NB4 (cell line): ENCODE measurements around the gene GALNTL6.

Experiments
- DNase-seq: peaks from one replicate; pipeline ENCODE4 v3.0.0; 2010; ENCODE audit warnings: low read depth
- H3K4me3 ChIP-seq: one replicate; pipeline ENCODE4 v1.5.1; 2011; ENCODE audit warnings: mild to moderate bottlenecking, low read depth, low read length, moderate library complexity
- MYC ChIP-seq: IDR thresholded peaks from 2 replicates; pipeline ENCODE4 v1.6.1; 2011; ENCODE audit warnings: low read depth, low read length
- POLR2A ChIP-seq: IDR thresholded peaks from 2 replicates; pipeline ENCODE4 v1.6.1; 2011; ENCODE audit warnings: mild to moderate bottlenecking; ENCODE audit not compliant: insufficient read length; ENCODE audit errors: extremely low read depth
- TF ChIP-seq, protein P1 (sequence below): IDR thresholded peaks from one replicate; pipeline ENCODE4 v1.5.1; 2012; ENCODE audit warnings: low read depth, low read length
- TF ChIP-seq, protein P2 (sequence below): IDR thresholded peaks from 2 replicates; pipeline ENCODE4 v1.6.1; 2011; ENCODE audit warnings: low read depth, low read length

The GALNTL6 gene

DNA sequence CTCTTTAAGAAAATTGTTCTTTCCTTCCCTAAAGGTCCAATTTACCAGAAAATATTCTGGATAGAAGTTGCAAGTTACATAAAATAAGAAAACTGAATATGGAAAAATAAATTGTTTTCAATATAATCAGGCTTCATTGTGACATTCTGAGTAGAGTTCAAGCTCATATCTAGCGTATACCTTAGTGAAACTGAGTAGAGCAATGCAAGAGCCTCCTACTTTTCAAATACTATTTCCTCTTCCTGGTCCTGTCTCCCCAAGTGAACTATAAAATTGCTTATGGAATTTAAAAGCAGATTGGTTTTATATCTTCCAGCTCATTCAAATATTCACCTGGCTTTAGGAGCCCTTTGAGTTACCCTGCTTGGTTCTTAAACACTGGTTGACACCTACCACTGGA is 1166.1 kb downstream of the GALNTL6 start:
- DNase-seq = no peak
- no peak overlapping the region for H3K4me3 ChIP-seq

DNA sequence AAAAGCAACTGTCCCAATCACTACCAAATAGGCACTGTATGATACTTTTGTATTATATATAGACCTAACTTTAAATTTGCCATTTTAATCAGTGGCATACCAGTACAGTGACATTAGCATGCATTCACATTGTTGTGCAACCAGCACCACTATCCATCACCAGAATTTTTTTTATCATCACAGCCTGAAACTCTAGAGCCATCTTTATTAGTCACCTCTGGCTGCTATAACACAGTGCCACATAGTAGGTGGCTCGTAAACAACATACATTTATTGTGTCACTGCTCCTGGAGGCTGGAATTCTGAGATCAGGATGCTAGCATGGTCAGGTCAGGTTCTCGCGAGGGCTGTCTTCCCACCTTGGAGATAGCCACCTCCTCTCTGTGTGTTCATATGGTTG is 1167.0 kb downstream of the GALNTL6 start:
- TF ChIP-seq, protein P1, sequence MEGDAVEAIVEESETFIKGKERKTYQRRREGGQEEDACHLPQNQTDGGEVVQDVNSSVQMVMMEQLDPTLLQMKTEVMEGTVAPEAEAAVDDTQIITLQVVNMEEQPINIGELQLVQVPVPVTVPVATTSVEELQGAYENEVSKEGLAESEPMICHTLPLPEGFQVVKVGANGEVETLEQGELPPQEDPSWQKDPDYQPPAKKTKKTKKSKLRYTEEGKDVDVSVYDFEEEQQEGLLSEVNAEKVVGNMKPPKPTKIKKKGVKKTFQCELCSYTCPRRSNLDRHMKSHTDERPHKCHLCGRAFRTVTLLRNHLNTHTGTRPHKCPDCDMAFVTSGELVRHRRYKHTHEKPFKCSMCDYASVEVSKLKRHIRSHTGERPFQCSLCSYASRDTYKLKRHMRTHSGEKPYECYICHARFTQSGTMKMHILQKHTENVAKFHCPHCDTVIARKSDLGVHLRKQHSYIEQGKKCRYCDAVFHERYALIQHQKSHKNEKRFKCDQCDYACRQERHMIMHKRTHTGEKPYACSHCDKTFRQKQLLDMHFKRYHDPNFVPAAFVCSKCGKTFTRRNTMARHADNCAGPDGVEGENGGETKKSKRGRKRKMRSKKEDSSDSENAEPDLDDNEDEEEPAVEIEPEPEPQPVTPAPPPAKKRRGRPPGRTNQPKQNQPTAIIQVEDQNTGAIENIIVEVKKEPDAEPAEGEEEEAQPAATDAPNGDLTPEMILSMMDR = no peak
- TF ChIP-seq POLR2A = no peak
- TF ChIP-seq, protein P2, sequence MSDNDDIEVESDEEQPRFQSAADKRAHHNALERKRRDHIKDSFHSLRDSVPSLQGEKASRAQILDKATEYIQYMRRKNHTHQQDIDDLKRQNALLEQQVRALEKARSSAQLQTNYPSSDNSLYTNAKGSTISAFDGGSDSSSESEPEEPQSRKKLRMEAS = no peak
- DNase-seq = no peak
- H3K4me3 ChIP-seq = no peak overlapping the region

More for the DNA sequence above, 1166.1 kb downstream of the GALNTL6 start:
- TF ChIP-seq, protein P1 = no peak
- TF ChIP-seq POLR2A = no peak

DNA sequence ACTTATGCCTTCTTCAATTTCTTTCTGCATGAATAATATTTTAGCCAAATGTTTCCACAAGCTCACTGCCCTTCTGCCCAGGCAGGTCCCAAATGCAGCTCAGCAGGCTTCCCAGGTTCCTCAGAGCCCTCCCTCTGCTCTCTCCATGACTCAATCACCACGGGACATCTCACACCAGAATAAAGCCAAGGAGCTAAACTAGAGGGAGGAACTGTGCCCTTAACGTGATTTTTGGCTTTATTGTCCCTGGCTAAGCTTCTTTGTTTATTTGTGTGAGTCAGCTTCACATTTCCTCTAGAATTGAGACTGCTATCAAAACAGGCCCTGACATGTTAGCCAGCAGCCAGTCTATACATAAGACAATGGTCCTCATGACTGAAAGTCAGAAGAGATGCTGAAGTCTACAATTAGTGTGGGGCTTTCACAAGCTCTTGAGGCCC is 1169.0 kb downstream of the GALNTL6 start:
- H3K4me3 ChIP-seq = no peak overlapping the region
- TF ChIP-seq, protein P1 = no peak
- TF ChIP-seq MYC = no peak
- TF ChIP-seq, protein P2 = no peak
- TF ChIP-seq POLR2A = no peak
- DNase-seq = no peak

DNA sequence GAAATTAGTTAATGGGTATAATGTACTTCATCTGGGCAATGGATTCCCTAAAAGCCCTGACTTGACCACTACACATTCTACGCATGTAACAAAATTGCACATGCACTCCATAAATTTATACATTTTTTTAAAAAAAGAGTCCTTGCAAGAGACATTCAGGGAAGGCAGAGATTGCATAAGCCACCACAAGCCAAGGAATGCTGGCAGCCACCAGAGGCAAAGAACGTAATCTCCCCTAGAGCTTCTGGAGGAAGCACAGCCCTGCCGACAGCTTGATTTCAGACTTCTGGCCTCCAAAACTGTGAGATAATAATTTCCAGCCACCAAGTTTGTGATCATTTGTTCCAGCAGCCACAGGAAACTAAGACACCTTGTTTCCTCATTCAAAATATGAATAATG is 1169.8 kb downstream of the GALNTL6 start:
- no peak for DNase-seq
- H3K4me3 ChIP-seq = no peak overlapping the region
- TF ChIP-seq, protein P2 = no peak

DNA sequence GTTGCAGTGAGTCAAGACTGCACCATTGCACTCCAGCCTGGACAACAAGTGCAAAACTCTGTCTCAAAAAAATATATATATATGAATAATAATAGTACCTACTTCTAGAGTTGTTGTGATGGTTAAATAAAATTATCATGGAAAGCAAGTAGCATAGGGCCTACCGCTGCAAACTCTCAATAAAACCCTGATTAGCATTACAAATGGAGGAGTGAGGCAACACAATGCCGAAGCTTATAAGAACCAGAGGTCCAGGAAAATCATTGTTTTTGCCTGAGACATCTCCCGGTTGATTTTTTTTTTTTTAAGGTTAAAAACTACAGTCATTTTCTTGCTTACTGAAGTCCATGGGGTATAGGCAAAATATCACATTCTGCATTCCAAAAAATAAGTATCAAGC is 1170.4 kb downstream of the GALNTL6 start:
- TF ChIP-seq POLR2A (no peak), MYC (no peak)
- TF ChIP-seq, protein P2 = no peak
- TF ChIP-seq, protein P1 = no peak
- no peak for DNase-seq

DNA sequence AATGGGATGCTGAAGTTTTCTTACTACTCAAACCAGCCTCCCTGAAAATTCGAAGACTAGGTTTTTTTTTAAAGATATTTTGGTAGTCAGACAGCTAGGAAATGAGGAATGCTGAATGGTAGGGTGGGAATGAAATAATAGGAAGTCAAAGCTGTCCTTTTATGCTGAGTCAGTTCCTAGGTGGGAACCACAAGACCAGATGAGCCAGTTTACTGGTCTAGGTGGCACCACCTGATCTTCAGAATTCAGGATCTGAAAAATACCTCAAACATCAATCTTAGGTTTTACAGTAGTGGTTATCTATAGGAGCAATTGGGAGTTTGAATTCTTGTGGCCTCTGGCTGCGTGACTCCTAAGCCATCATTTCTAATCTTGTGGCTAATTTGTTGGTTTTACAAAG is 1172.3 kb downstream of the GALNTL6 start:
- H3K4me3 ChIP-seq = no peak overlapping the region
- TF ChIP-seq, protein P2 = no peak
- TF ChIP-seq MYC (no peak), POLR2A (no peak)
- TF ChIP-seq, protein P1 = no peak
- DNase-seq = no peak

More for the DNA sequence above, 1170.4 kb downstream of the GALNTL6 start:
- no peak overlapping the region for H3K4me3 ChIP-seq
